ENCODE measurements around the gene ZNF385B.

DNA sequence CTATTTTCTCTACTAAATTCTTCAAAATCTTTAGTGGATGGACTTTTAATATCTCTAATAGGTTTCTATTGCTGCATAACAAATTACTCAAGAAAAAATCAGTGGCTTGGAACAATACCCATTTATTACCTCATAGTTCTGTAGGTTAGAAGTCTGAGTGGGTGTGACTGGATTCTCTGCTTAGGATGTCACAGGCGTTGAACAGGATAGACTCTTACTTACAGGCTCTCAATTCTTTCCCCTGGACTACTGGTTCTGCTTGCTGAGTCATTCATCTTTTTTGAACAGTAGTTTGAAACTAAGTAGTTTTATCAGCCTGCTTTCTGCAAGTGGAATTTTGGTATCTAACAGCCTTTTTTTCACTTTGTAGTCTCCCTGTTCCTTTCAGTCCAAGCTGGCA, 265.4 kb downstream of the ZNF385B start:
- TF ChIP-seq, protein P1, sequence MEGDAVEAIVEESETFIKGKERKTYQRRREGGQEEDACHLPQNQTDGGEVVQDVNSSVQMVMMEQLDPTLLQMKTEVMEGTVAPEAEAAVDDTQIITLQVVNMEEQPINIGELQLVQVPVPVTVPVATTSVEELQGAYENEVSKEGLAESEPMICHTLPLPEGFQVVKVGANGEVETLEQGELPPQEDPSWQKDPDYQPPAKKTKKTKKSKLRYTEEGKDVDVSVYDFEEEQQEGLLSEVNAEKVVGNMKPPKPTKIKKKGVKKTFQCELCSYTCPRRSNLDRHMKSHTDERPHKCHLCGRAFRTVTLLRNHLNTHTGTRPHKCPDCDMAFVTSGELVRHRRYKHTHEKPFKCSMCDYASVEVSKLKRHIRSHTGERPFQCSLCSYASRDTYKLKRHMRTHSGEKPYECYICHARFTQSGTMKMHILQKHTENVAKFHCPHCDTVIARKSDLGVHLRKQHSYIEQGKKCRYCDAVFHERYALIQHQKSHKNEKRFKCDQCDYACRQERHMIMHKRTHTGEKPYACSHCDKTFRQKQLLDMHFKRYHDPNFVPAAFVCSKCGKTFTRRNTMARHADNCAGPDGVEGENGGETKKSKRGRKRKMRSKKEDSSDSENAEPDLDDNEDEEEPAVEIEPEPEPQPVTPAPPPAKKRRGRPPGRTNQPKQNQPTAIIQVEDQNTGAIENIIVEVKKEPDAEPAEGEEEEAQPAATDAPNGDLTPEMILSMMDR (IDR thresholded peaks at IDR 0.05 in 4 of 5, conservative IDR thresholded peaks at IDR 0.05 in 1 of 5) = no peak
- no peak for TF ChIP-seq POLR2A (IDR thresholded peaks at IDR 0.05)
